GM06990 (cell line): Measurements from ENCODE around the gene TLCD2.
A peak's percentile ranks its signal among the peaks of the same experiment; 100 is the strongest.

Experiments used
- DNase-seq: peaks from one replicate; pipeline ENCODE4 v3.0.0-alpha.2; 2011; ENCODE audit not compliant: insufficient read length; ENCODE audit errors: extremely low read depth
- H3K27me3 ChIP-seq: replicated peaks from 2 replicates; pipeline ENCODE4 v1.6.0; 2011; ENCODE audit warnings: low read length; ENCODE audit not compliant: control insufficient read depth, insufficient read depth
- H3K36me3 ChIP-seq: 2 replicates; pipeline ENCODE4 v1.5.1; 2011; ENCODE audit warnings: low read length; ENCODE audit not compliant: control insufficient read depth, insufficient read depth
- H3K4me3 ChIP-seq: replicated peaks from 2 replicates; pipeline ENCODE4 v1.5.1; 2011; ENCODE audit warnings: low read depth, mild to moderate bottlenecking, control low read depth, low read length
- TF ChIP-seq, protein P1 (sequence below): IDR thresholded peaks from 2 replicates; pipeline ENCODE4 v1.5.1; 2011; ENCODE audit warnings: low read length, control low read depth, mild to moderate bottlenecking, inconsistent platforms; ENCODE audit not compliant: insufficient read depth, poor library complexity, severe bottlenecking

The TLCD2 gene, protein sequence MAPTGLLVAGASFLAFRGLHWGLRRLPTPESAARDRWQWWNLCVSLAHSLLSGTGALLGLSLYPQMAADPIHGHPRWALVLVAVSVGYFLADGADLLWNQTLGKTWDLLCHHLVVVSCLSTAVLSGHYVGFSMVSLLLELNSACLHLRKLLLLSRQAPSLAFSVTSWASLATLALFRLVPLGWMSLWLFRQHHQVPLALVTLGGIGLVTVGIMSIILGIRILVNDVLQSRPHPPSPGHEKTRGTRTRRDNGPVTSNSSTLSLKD

DNA sequence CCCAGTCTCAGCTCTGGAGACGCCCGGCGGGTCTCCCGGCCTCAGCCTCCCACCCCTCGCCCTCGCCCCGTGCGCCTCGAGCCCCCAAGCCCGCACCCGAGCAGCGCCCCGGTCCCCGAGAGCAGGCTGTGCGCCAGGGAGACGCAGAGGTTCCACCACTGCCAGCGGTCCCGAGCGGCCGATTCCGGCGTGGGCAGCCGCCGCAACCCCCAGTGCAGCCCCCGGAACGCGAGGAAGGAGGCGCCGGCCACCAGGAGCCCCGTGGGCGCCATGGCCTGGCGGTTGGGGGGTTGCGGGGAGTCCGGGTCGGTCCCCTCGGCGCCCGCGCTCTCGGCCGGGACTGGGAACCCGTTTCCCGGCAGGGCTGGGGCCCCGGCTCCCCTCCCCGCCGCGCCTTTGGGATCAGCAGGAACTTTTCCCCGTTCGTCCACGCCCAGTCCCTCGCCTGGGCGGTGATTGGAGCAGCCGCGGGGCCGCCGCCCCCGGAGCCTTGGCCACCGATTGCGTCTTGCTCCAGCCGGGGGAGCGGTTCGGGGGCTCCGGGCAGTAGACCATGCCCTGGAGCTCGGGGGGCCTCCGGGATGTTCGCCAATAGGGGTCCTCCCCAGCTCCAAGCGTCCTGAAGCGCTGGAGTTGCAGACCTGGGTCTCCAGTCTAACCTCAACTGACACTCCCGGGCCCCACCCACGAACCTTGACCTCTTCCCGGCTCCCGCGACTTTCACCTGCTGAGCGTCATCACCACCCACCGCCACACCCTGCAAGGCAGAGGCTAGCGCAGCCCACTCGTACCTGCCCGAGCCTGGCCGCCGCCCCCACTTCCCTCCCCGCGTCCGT, at the start of gene TLCD2:
TLCD2 (minus strand) TSS at position 407 of the 836 bp plus-strand sequence; CDS start at position 272, 135 bp downstream.
- Histone ChIP-seq H3K4me3 (peak within 1 kb of the TSS; percentile 55), H3K27me3 (no peaks in the 10 kb centered on the region), H3K36me3 (peaks cover 12% of the 10 kb centered on the region)
- TF ChIP-seq, protein P1, sequence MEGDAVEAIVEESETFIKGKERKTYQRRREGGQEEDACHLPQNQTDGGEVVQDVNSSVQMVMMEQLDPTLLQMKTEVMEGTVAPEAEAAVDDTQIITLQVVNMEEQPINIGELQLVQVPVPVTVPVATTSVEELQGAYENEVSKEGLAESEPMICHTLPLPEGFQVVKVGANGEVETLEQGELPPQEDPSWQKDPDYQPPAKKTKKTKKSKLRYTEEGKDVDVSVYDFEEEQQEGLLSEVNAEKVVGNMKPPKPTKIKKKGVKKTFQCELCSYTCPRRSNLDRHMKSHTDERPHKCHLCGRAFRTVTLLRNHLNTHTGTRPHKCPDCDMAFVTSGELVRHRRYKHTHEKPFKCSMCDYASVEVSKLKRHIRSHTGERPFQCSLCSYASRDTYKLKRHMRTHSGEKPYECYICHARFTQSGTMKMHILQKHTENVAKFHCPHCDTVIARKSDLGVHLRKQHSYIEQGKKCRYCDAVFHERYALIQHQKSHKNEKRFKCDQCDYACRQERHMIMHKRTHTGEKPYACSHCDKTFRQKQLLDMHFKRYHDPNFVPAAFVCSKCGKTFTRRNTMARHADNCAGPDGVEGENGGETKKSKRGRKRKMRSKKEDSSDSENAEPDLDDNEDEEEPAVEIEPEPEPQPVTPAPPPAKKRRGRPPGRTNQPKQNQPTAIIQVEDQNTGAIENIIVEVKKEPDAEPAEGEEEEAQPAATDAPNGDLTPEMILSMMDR = no peak
- no peak for DNase-seq

DNA sequence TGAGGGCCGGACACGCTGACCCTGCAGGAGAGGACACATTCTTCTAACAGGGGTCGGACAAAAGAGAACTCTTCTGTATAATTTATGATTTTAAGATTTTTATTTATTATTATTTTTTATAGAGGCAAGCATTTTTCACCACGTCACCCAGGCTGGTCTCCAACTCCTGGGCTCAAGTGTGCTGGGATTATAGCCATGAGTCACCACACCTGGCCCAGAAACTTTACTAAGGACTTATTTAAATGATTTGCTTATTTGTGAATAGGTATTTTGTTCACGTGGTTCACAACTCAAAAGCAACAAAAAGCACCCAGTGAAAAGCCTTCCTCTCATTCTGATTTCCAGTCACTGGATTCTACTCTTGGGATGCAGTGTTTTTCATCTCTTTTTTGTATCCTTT, 49.4 kb upstream of the TLCD2 start:
- Histone ChIP-seq H3K36me3 (no peaks in the 10 kb centered on the region), H3K27me3 (no peaks in the 10 kb centered on the region), H3K4me3 (no peak overlapping the region)
- no peak for DNase-seq
- TF ChIP-seq, protein P1 = no peak

DNA sequence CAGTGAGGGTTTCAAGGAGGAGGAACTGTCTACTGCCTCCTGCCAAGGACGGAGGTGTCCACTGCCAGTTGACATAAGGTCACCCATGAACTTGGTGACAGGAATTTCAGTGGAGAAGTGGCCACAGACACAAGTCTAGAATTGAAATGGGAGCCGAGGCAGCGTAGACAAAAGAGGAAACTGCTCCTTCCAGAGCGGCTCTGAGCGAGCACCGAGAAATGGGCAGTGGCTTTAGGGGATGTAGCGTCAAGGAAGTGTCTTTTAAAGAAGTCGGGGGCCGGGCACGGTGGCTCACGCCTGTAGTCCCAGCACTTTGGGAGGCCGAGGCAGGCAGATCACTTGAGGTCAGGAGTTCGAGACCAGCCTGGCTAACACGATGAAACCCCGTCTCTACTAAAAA, 48.6 kb upstream of the TLCD2 start:
- TF ChIP-seq, protein P1 = no peak

DNA sequence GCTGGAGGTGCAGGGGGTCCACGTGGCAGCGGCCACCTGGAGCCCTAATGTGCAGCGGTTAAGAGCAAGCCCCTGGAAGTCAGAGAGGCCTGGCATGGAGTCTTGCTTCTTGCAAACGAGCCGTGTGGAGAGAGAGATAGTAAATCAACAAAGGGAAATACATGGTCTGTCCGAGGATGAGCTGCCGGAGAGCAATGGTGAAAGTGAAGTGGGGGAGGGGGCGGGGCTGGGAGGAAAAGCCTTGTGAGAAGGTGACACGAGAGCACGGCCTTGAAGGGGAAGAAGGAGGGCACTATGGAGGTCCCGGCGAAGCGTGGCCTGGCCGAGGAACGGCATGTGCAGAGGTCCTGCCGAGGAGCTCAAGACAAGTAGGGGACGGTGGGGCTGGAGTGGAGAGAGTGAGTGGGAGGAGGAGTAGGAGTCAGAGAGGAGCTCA, 45.7 kb upstream of the TLCD2 start:
- no peak overlapping the region for H3K4me3 ChIP-seq
- no peaks in the 10 kb centered on the region for H3K36me3 ChIP-seq
- TF ChIP-seq, protein P1 = no peak
- no peak for DNase-seq
- H3K27me3 ChIP-seq = no peaks in the 10 kb centered on the region

More for the DNA sequence above, 48.6 kb upstream of the TLCD2 start:
- no peak overlapping the region for H3K4me3 ChIP-seq
- no peaks in the 10 kb centered on the region for H3K27me3 ChIP-seq
- no peaks in the 10 kb centered on the region for H3K36me3 ChIP-seq
- no peak for DNase-seq

DNA sequence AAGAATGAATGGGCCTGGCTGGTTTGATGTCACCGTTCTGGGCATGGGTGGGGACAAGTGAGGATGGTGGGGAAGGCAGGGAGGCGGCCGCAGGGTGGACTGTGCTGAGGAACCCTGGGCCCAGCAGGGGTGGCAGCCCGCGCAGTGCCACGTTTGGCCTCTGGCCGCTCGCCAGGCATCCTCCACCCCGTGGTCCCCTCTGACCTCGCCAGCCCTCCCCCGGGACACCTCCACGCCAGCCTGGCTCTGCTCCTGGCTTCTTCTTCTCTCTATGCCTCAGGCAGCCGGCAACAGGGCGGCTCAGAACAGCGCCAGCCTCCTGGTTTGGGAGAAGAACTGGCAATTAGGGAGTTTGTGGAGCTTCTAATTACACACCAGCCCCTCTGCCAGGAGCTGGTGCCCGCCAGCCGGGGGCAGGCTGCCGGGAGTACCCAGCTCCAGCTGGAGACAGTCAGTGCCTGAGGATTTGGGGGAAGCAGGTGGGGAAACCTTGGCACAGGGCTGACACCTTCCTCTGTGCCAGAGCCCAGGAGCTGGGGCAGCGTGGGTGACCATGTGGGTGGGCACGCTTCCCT, 45.2 kb upstream of the TLCD2 start:
- Histone ChIP-seq H3K27me3 (no peaks in the 10 kb centered on the region), H3K36me3 (no peaks in the 10 kb centered on the region), H3K4me3 (no peak overlapping the region)
- TF ChIP-seq, protein P1 = no peak
- DNase-seq = no peak
